Spleen (tissue), 11 donors: ENCODE results near the gene GPRC5B. TPM values are rescaled to one million over a fixed set of nuclear protein-coding genes. Genes with fewer than 3 reads are reported as not detected.

ENCODE experiments used
- DNase-seq: peaks from one replicate; pipeline ENCODE4 v3.0.0-alpha.2; 2020
- H3K27ac ChIP-seq, 8 donors: fragments of 200-600 bp; sonication (generic) in 7 of 8; 1 replicate in 4 of 8; 2 replicates in 4 of 8; pipeline versions ENCODE4 v1.5.0 to v1.8.0; 2016 to 2021; ENCODE audit warnings: inconsistent platforms in 4 of 8, mild to moderate bottlenecking in 4 of 8, moderate library complexity in 1 of 8
- H3K27me3 ChIP-seq, 7 donors: fragments of 200-600 bp; sonication (generic) in 6 of 7; replicated peaks in 1 of 7; 1 replicate in 4 of 7; 2 replicates in 3 of 7; pipeline versions ENCODE4 v1.5.0 to v1.8.0; 2016 to 2021; ENCODE audit warnings: inconsistent platforms in 3 of 7, mild to moderate bottlenecking in 1 of 7
- H3K36me3 ChIP-seq, 6 donors: fragments of 200-600 bp; sonication (generic) in 5 of 6; 1 replicate in 4 of 6; 2 replicates in 2 of 6; pipeline versions ENCODE4 v1.5.0 to v1.8.0; 2016 to 2021; ENCODE audit warnings: inconsistent platforms in 2 of 6
- H3K4me1 ChIP-seq, 6 donors: fragments of 200-600 bp; sonication (generic) in 5 of 6; 1 replicate in 3 of 6; 2 replicates in 3 of 6; pipeline versions ENCODE4 v1.5.0 to v1.8.0; 2016 to 2021; ENCODE audit warnings: inconsistent platforms in 3 of 6
- H3K4me3 ChIP-seq, 8 donors: fragments of 200-600 bp; sonication (generic) in 7 of 8; 1 replicate in 4 of 8; 2 replicates in 4 of 8; pipeline versions ENCODE4 v1.5.0 to v1.8.0; 2016 to 2021; ENCODE audit warnings: inconsistent platforms in 4 of 8, mild to moderate bottlenecking in 4 of 8, moderate library complexity in 2 of 8
- H3K9me3 ChIP-seq, 8 donors: fragments of 200-600 bp; sonication (generic) in 7 of 8; 1 replicate in 4 of 8; 2 replicates in 4 of 8; pipeline versions ENCODE4 v1.5.0 to v1.8.0; 2016 to 2021; ENCODE audit warnings: inconsistent platforms in 4 of 8
- POLR2A ChIP-seq, 3 donors: fragments of 450-650 bp; IDR thresholded peaks; one replicate each; pipeline ENCODE4 v1.5.1; 2017; ENCODE audit warnings: antibody characterized with exemption in 3 of 3, mild to moderate bottlenecking in 1 of 3
- POLR2AphosphoS5 ChIP-seq, 3 donors: sonication (generic); formaldehyde crosslinking; IDR thresholded peaks; one replicate each; pipeline ENCODE4 v1.5.1; 2017; ENCODE audit warnings: antibody characterized with exemption in 3 of 3
- WGBS, 5 donors: extraction: QIAGEN DNeasy Blood & Tissue Kit in 3 of 5; methylation state at CpG; one replicate each; pipeline versions ENCODE4 v1.1.5 to v1.1.7; 2013 to 2018; 5-methylcytosine and 5-hydroxymethylcytosine counted together
- intact Hi-C: fragments of 100-400 bp; cut with DNase I; formaldehyde crosslinking; loops from one replicate; pipeline ENCODE4 v1.15.0; 2023; ENCODE audit warnings: low total_unique reads
- polyA plus RNA-seq, 3 donors: library from polyadenylated mRNA; stranded (reverse); fragments of 200-250 nt; gene quantifications; one replicate each; pipeline ENCODE4 v1.2.1, GENCODE V29; 2013
- total RNA-seq, 7 donors: library from RNA; depleted of rRNA in 3 of 7; stranded (reverse); fragments of >200 nt in 3 of 7; fragmentation: NEBNext Ultra II Directional in 4 of 7; extraction: Animal tissue kit (Norgen Biotek cat#: 25700) in 4 of 7; gene quantifications; one replicate each; pipeline versions ENCODE4 v1.1.0 to v1.2.1, GENCODE V29; 2016 to 2021
- TF ChIP-seq, protein P1 (sequence below), 11 experiments: fragments of 200-600 bp in 7 of 11; fragments of 450-650 bp in 4 of 11; sonication (generic) in 4 of 11; IDR thresholded peaks in 8 of 11; conservative IDR thresholded peaks in 3 of 11; 1 replicate in 7 of 11; 2 replicates in 4 of 11; pipeline versions ENCODE4 v1.4.0 to v1.8.0; 2016 to 2021; ENCODE audit warnings: antibody characterized with exemption in 11 of 11, inconsistent platforms in 4 of 11, mild to moderate bottlenecking in 1 of 11
- donor health status: healthy with polysubstance abuse.
- donor health status: DM: no; HTN: no; CAD: no; lungs with moderate emphysema.
- donor health status: DM: no; HTN: no; CAD: no.
- donor health status: Bipolar disorder and iron deficiency.
- donor health status: healthy.
- donor health status: DM: no; HTN: no; CAD: no.
- donor health status: DM: yes; HTN: yes; CAD: no.

GPRC5B gene
- total and polyA plus RNA-seq, 10 donors = 4.0 to 8.6 (median 6.5) TPM

DNA sequence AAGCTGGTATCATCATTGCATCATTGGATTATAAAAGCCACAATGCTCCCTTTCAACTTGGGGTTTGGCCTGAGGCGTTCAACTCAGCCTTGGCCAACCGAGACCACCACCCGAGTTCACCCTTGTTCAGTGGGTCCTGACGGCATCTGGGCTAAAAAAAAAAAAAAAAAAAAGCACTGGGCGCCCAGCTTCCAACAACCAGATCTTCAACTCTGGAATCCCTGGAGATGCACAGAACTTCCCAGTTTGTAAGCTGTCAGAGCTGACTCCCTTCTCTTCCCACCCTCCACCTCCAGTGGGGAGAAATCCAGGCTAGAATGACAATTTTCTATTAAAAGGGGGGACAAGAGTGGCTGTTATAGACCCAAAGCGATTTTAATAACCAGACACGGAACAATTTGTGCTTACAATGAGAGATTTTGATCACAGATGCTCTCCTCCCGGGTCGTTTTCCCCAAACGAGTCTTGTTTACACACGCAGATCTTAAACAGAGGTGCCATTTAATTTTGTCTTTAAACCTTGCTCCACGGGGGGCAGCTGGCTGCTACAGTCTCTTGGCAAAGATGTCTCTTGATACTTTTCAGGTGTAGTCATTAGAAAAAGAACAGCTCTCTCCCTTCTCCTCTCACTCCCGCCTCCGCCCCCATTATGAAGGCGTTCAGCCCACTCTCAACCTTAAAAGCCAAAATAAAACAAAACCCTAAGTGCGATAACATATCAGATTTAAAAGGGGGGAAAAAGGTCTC, 26.9 kb downstream of the GPRC5B start:
- no peak overlapping the region for H3K27ac ChIP-seq
- no peaks in the 10 kb centered on the region for H3K4me1 ChIP-seq
- intact Hi-C loops = no loop called here
- no peak for DNase-seq
- TF ChIP-seq POLR2AphosphoS5 (IDR thresholded peaks at IDR 0.05) = no peak
- TF ChIP-seq, protein P1, sequence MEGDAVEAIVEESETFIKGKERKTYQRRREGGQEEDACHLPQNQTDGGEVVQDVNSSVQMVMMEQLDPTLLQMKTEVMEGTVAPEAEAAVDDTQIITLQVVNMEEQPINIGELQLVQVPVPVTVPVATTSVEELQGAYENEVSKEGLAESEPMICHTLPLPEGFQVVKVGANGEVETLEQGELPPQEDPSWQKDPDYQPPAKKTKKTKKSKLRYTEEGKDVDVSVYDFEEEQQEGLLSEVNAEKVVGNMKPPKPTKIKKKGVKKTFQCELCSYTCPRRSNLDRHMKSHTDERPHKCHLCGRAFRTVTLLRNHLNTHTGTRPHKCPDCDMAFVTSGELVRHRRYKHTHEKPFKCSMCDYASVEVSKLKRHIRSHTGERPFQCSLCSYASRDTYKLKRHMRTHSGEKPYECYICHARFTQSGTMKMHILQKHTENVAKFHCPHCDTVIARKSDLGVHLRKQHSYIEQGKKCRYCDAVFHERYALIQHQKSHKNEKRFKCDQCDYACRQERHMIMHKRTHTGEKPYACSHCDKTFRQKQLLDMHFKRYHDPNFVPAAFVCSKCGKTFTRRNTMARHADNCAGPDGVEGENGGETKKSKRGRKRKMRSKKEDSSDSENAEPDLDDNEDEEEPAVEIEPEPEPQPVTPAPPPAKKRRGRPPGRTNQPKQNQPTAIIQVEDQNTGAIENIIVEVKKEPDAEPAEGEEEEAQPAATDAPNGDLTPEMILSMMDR (IDR thresholded peaks at IDR 0.05 in 8 of 11, conservative IDR thresholded peaks at IDR 0.05 in 3 of 11) = no peak
- no peak for TF ChIP-seq POLR2A (IDR thresholded peaks at IDR 0.05)
- no peaks in the 10 kb centered on the region for H3K36me3 ChIP-seq
- H3K27me3 ChIP-seq = no peaks in the 10 kb centered on the region
- H3K4me3 ChIP-seq = no peak overlapping the region
- H3K9me3 ChIP-seq = no peaks in the 10 kb centered on the region
- 82 to 90% (median 84%) methylated on average over 16 of the region's 16 CpGs for WGBS, 5 donors

DNA sequence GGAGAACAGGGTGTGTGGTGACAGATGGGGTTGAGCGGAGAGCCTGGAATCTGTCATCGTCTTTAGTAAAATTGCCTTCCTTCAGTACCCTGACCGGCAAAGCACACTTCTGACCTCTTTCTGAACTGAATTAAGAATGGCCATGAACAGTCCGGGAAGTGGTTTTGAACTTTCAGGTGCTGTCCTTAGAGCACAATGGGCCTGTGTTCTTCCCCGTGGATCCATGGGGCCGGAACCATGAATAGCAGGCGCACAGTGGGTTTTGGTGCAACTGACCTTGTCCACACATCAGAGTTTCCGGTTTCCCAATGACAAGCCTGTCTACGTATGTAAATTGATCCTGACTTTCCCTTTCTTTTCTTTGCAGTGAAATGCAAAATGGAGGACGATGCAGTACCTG, 28.5 kb downstream of the GPRC5B start:
- Histone ChIP-seq H3K36me3 (no peaks in the 10 kb centered on the region), H3K9me3 (no peaks in the 10 kb centered on the region), H3K27me3 (no peaks in the 10 kb centered on the region), H3K4me3 (no peak overlapping the region), H3K27ac (no peak overlapping the region), H3K4me1 (peaks cover 0 to 6% (median 0%) of the 10 kb centered on the region in 6 donors)
- no peak for DNase-seq
- TF ChIP-seq POLR2AphosphoS5 (IDR thresholded peaks at IDR 0.05) = no peak
- TF ChIP-seq, protein P1 (IDR thresholded peaks at IDR 0.05 in 8 of 11, conservative IDR thresholded peaks at IDR 0.05 in 3 of 11) = no peak
- no peak for TF ChIP-seq POLR2A (IDR thresholded peaks at IDR 0.05)
- intact Hi-C loops = no loop called here
- WGBS, 5 donors = 70 to 85% (median 78%) methylated on average over 10 of the region's 10 CpGs

DNA sequence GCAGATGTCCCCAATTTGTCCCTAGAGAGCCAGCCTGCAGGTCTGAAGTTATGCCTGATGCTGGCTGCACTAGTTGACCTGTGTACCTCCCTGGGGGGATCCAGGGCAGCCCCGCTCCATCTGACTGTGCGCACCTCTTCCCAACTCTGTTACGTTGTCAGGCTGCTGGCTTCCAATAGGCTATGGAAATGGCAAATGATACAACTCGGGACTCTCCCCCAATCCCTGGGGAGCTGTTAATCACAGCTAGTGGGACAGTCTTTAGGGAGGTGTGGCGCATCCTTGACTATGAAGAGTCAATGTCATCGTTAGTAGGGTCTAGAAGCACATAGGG, 30.1 kb downstream of the GPRC5B start:
- Histone ChIP-seq H3K27ac (no peak overlapping the region), H3K4me1 (peaks cover 0 to 9% (median 0%) of the 10 kb centered on the region in 6 donors), H3K9me3 (no peaks in the 10 kb centered on the region), H3K27me3 (no peaks in the 10 kb centered on the region), H3K36me3 (no peaks in the 10 kb centered on the region), H3K4me3 (no peak overlapping the region)
- WGBS, 5 donors = 79 to 88% (median 87%) methylated on average over 6 of the region's 6 CpGs
- intact Hi-C loops = no loop called here
- DNase-seq = no peak
- TF ChIP-seq, protein P1 (IDR thresholded peaks at IDR 0.05 in 8 of 11, conservative IDR thresholded peaks at IDR 0.05 in 3 of 11) = no peak
- TF ChIP-seq POLR2A (IDR thresholded peaks at IDR 0.05) = no peak
- no peak for TF ChIP-seq POLR2AphosphoS5 (IDR thresholded peaks at IDR 0.05)

DNA sequence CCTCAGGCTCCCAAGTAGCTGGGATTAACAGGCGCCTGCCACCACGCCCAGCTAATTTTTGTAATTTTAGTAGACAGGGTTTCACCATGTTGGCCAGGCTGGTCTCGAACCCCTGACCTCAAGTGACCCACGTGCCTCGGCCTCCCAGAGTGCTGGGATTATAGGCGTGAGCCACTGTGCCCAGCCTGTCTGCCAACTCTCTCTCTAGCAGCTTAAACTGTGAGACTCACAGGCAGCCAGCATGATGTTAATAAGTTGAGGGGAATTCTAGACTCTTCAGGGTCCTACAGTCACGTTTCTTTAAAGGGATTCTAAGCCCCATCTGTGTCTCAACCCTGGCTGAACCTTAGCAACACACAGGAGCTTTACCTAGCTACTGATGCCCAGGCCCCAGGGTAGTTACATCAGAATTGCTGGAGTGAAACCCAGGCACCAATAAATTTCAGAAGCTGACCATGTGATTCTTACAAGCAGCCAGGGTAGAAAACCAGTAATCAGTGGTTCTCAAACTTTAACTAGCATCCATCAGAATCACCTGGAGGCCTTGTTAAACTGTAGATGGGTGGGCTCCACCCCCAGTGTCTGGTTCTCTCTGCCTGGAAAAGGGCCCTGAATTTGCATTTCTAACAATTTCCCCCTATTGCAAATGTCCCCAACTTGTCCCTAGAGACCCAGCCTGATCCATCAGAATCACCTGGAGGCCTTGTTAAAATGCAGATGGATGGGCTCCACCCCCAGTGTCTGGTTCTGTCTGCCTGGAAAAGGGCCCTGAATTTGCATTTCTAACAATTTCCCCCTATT, 30.7 kb downstream of the GPRC5B start:
- no peak overlapping the region for H3K27ac ChIP-seq
- no peaks in the 10 kb centered on the region for H3K36me3 ChIP-seq
- TF ChIP-seq POLR2A (IDR thresholded peaks at IDR 0.05) = no peak
- TF ChIP-seq, protein P1 (IDR thresholded peaks at IDR 0.05 in 8 of 11, conservative IDR thresholded peaks at IDR 0.05 in 3 of 11) = no peak
- no peak for TF ChIP-seq POLR2AphosphoS5 (IDR thresholded peaks at IDR 0.05)
- H3K4me3 ChIP-seq = no peak overlapping the region
- 66 to 85% (median 78%) methylated on average over 7 of the region's 7 CpGs for WGBS, 5 donors
- H3K9me3 ChIP-seq = no peaks in the 10 kb centered on the region
- intact Hi-C loops = no loop called here
- no peaks in the 10 kb centered on the region for H3K27me3 ChIP-seq
- peaks cover 0 to 9% (median 0%) of the 10 kb centered on the region in 6 donors for H3K4me1 ChIP-seq
- DNase-seq = no peak
